ENCODE results near the gene FNDC3B.

FNDC3B gene

GRCh38 chr3:172442606-172443005, 403.2 kb downstream of the FNDC3B start:
- DNase-seq, result no peak

DNA sequence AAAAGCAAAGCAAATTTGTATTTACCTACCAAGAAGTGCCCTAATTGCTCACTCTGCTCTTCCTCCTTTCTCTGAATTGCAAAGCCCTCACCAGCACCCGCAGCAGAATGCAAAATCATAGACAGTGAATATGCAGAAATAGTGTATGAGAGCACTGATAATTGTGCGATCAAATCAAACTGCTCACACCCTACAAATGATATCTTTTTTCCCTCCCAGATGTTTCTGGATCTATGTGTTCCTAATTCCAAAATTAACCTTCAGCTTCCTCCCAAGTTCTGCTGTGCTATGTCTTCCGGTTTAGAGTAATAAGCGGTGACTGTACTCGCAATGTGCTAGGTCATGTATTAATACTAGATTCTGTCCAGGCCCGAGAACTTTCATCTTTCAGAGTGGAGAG, 405.4 kb downstream of the FNDC3B start:
- no peak for DNase-seq

- DNase-seq, result no peak
Observed at GRCh38 chr3:172446198-172446597, 406.8 kb downstream of the FNDC3B start.

- DNase-seq, result no peak
Observed at GRCh38 chr3:172447611-172448579, 408.5 kb downstream of the FNDC3B start, which contains the start of gene GHSR. Gene GHSR (minus strand): TSS chr3:172448456. CDS start chr3:172448413, 43 bp downstream.

DNA sequence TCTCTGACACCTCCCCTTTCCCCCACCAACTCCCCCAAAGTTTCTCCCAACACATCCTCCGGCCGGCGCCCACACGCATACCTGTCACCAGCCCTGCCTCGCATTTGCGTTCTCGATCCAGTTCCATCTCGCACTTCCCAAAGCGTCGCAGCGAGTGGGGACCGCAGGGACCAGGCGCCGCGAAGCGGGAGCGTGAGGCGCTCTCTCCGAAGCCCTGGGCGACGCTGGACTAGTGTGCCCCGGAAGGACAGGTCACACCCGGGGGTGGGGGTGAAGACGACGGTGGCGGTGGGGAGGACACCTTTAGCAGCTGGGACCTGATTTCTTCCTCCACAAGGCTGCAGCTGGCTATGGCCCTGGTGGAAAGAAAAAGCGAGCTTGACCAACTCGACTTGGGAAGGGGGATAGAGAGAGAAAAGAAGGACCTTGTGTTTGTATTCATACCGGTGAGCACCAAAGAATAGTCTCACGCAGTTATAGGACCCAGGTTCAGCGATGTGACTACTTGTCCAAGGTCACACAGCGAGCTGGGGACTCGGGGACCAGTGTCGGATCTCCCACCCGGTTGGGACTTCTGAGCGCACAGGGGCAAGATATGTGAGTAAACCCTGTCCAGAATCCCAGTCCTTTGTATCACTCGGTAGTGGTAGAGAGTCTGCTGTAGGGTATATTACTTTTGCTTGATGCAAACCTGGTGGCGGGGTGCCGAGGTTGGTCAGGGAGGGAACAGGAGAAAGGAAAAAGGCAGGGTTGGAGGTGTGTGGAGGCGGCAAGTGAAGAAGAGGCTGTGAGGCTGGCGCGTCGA, 409.5 kb downstream of the FNDC3B start:
- no peak for DNase-seq

DNA sequence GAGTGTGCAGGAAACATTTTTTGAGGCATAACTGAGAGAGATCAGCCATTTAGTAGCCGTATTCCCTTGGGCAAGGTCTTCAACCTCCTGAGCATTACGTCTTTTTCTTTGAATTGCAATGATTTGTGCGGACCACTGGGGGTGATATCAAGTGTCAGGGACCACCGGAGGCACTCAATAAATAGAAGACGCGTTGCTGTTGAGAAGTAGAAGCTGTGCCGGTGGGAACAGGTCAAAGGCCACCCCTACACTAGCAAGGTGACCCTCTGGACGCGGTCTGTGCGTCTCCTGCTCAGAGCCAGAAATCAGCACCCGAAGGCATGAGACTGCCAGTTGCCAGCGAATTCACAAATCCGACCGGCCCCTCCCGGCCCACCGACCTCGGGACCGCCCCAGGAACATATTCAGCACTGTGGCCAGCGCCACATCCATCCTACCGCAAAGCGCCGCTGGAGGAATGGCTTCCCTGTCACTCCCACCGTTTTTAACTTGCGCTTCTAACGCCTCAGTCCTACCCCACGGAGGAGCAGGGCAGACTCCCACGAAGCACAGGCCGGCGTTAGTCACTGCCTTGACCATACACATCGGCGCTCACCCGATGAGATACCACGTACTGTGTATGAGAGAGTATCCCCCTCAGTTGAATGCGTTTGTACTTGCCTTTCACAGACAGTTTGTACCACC, 410.2 kb downstream of the FNDC3B start:
- peak; percentile 75 for DNase-seq

All from hematopoietic multipotent progenitor cell treated with erythropoietin and hydrocortisone succinate and interleukin-3 and kit ligand, for 6 days (in vitro differentiated cells).